ENCODE measurements around the gene RRP1.
"Not testable (repeated sequence)": the region's sequence is repeated elsewhere in the genome, so short reads cannot be mapped to it uniquely, and the experiment has no call there.

RRP1 gene

GRCh38 chr21:43819511-43820405, 30.4 kb downstream of the RRP1 start:
- DNase-seq, result no peak

GRCh38 chr21:43820466-43820865, 31.1 kb downstream of the RRP1 start:
- no peak for DNase-seq

GRCh38 chr21:43822166-43822565, 32.8 kb downstream of the RRP1 start:
- not testable (repeated sequence) for DNase-seq

GRCh38 chr21:43822741-43823140, 33.4 kb downstream of the RRP1 start:
- not testable (repeated sequence) for DNase-seq

- no peak for DNase-seq
Observed at GRCh38 chr21:43824333-43825241, 35.2 kb downstream of the RRP1 start.

GRCh38 chr21:43825242-43825935, 36.0 kb downstream of the RRP1 start:
- DNase-seq, result no peak

GRCh38 chr21:43825936-43826622, 36.7 kb downstream of the RRP1 start:
- no peak for DNase-seq

- DNase-seq, result peak; percentile 62
Observed at GRCh38 chr21:43826623-43826974, 37.2 kb downstream of the RRP1 start.

- DNase-seq, result peak; percentile 45
Observed at GRCh38 chr21:43827015-43827611, 37.7 kb downstream of the RRP1 start.

GRCh38 chr21:43829161-43829560, 39.8 kb downstream of the RRP1 start:
- DNase-seq, result no peak

GRCh38 chr21:43829575-43830119, 40.3 kb downstream of the RRP1 start:
- no peak for DNase-seq

GRCh38 chr21:43832158-43832550, 42.8 kb downstream of the RRP1 start:
- DNase-seq, result no peak

- no peak for DNase-seq
Observed at GRCh38 chr21:43832648-43833047, 43.3 kb downstream of the RRP1 start.

- peak; percentile 33 for DNase-seq
Observed at GRCh38 chr21:43834146-43834905, 44.9 kb downstream of the RRP1 start.

GRCh38 chr21:43835050-43835449, 45.7 kb downstream of the RRP1 start:
- DNase-seq, result no peak

- DNase-seq, result no peak
Observed at GRCh38 chr21:43835861-43836260, 46.5 kb downstream of the RRP1 start.

- no peak for DNase-seq
Observed at GRCh38 chr21:43836616-43837015, 47.2 kb downstream of the RRP1 start.

- DNase-seq, result no peak
Observed at GRCh38 chr21:43840259-43840658, 50.9 kb downstream of the RRP1 start.

- DNase-seq, result no peak
Observed at GRCh38 chr21:43842742-43843141, 53.4 kb downstream of the RRP1 start.

- DNase-seq, result not testable (repeated sequence)
Observed at GRCh38 chr21:43844906-43845305, 55.5 kb downstream of the RRP1 start.

- no peak for DNase-seq
Observed at GRCh38 chr21:43845386-43845785, 56.0 kb downstream of the RRP1 start.

Measured in eye (tissue), 1 donor.